ENCODE results near the gene CR1L. TPM values are rescaled to one million over a fixed set of nuclear protein-coding genes. Genes with fewer than 3 reads are reported as not detected.

The CR1L gene
- polyA plus RNA-seq, 1 donor, result 0.45 TPM

GRCh38 chr1:207646171-207646570, 1.2 kb downstream of the CR1L start:
- peaks cover 16% of the 10 kb centered on the region for H3K4me1 ChIP-seq (ENCODE audit: control insufficient read depth, insufficient read depth, low read length)
- H3K36me3 ChIP-seq (ENCODE audit: control insufficient read depth, insufficient read depth, low read length), result no peaks in the 10 kb centered on the region

GRCh38 chr1:207646944-207647579, 2.1 kb downstream of the CR1L start:
- no peak overlapping the region for H3K4me3 ChIP-seq (ENCODE audit: low read length)
- no peaks in the 10 kb centered on the region for H3K36me3 ChIP-seq (ENCODE audit: control insufficient read depth, insufficient read depth, low read length)
- peaks cover 12% of the 10 kb centered on the region for H3K27me3 ChIP-seq (ENCODE audit: control insufficient read depth, insufficient read depth, low read length)
- H3K9me3 ChIP-seq (ENCODE audit: control insufficient read depth, low read depth, low read length), result no peaks in the 10 kb centered on the region
- H3K4me1 ChIP-seq (ENCODE audit: control insufficient read depth, insufficient read depth, low read length), result peaks cover 16% of the 10 kb centered on the region
- no peak for DNase-seq
- no peak overlapping the region for H3K27ac ChIP-seq (ENCODE audit: low read length)
- 17% methylated on average over 1 of the region's 4 CpGs for WGBS (ENCODE audit: insufficient coverage, low lambda C conversion rate)

More at GRCh38 chr1:207646171-207646570, 1.2 kb downstream of the CR1L start:
- no peak overlapping the region for H3K27ac ChIP-seq (ENCODE audit: low read length)
- no peak overlapping the region for H3K4me3 ChIP-seq (ENCODE audit: low read length)
- H3K9me3 ChIP-seq (ENCODE audit: control insufficient read depth, low read depth, low read length), result no peaks in the 10 kb centered on the region
- H3K27me3 ChIP-seq (ENCODE audit: control insufficient read depth, insufficient read depth, low read length), result peaks cover 12% of the 10 kb centered on the region
- DNase-seq, result no peak

GRCh38 chr1:207647671-207648333, 2.9 kb downstream of the CR1L start:
- H3K27ac ChIP-seq (ENCODE audit: low read length), result no peak overlapping the region
- no peak for DNase-seq
- peaks cover 12% of the 10 kb centered on the region for H3K27me3 ChIP-seq (ENCODE audit: control insufficient read depth, insufficient read depth, low read length)

GRCh38 chr1:207648334-207649209, 3.6 kb downstream of the CR1L start:
- peak; percentile 23 to 69 for DNase-seq
- peaks cover 12% of the 10 kb centered on the region for H3K27me3 ChIP-seq (ENCODE audit: control insufficient read depth, insufficient read depth, low read length)
- no CpG with 5 or more reads among the region's 5 CpGs for WGBS (ENCODE audit: insufficient coverage, low lambda C conversion rate)
- peak overlapping the region; percentile 10 for H3K27ac ChIP-seq (ENCODE audit: low read length)
- no peaks in the 10 kb centered on the region for H3K9me3 ChIP-seq (ENCODE audit: control insufficient read depth, low read depth, low read length)
- H3K4me1 ChIP-seq (ENCODE audit: control insufficient read depth, insufficient read depth, low read length), result peaks cover 16% of the 10 kb centered on the region
- no peaks in the 10 kb centered on the region for H3K36me3 ChIP-seq (ENCODE audit: control insufficient read depth, insufficient read depth, low read length)
- H3K4me3 ChIP-seq (ENCODE audit: low read length), result no peak overlapping the region

More at GRCh38 chr1:207647671-207648333, 2.9 kb downstream of the CR1L start:
- Histone ChIP-seq H3K9me3 (ENCODE audit: control insufficient read depth, low read depth, low read length) (no peaks in the 10 kb centered on the region), H3K4me1 (ENCODE audit: control insufficient read depth, insufficient read depth, low read length) (peaks cover 16% of the 10 kb centered on the region), H3K36me3 (ENCODE audit: control insufficient read depth, insufficient read depth, low read length) (no peaks in the 10 kb centered on the region), H3K4me3 (ENCODE audit: low read length) (no peak overlapping the region)
- WGBS (ENCODE audit: insufficient coverage, low lambda C conversion rate), result no CpG with 5 or more reads among the region's 4 CpGs

GRCh38 chr1:207649210-207649753, 4.3 kb downstream of the CR1L start:
- Histone ChIP-seq H3K9me3 (ENCODE audit: control insufficient read depth, low read depth, low read length) (no peaks in the 10 kb centered on the region), H3K27me3 (ENCODE audit: control insufficient read depth, insufficient read depth, low read length) (peaks cover 12% of the 10 kb centered on the region), H3K4me1 (ENCODE audit: control insufficient read depth, insufficient read depth, low read length) (peaks cover 14% of the 10 kb centered on the region), H3K36me3 (ENCODE audit: control insufficient read depth, insufficient read depth, low read length) (no peaks in the 10 kb centered on the region), H3K4me3 (ENCODE audit: low read length) (no peak overlapping the region), H3K27ac (ENCODE audit: low read length) (peak overlapping the region; percentile 10)
- 7% methylated on average over 2 of the region's 5 CpGs for WGBS (ENCODE audit: insufficient coverage, low lambda C conversion rate)
- DNase-seq, result peak in 1 of 2 donors; percentile 60

GRCh38 chr1:207649865-207650580, 5.1 kb downstream of the CR1L start:
- WGBS (ENCODE audit: insufficient coverage, low lambda C conversion rate), result 60% methylated on average over 3 of the region's 4 CpGs
- no peak overlapping the region for H3K27ac ChIP-seq (ENCODE audit: low read length)
- peaks cover 9% of the 10 kb centered on the region for H3K27me3 ChIP-seq (ENCODE audit: control insufficient read depth, insufficient read depth, low read length)
- no peak overlapping the region for H3K4me3 ChIP-seq (ENCODE audit: low read length)
- peaks cover 11% of the 10 kb centered on the region for H3K4me1 ChIP-seq (ENCODE audit: control insufficient read depth, insufficient read depth, low read length)
- no peaks in the 10 kb centered on the region for H3K36me3 ChIP-seq (ENCODE audit: control insufficient read depth, insufficient read depth, low read length)
- no peaks in the 10 kb centered on the region for H3K9me3 ChIP-seq (ENCODE audit: control insufficient read depth, low read depth, low read length)
- DNase-seq, result no peak

- no peaks in the 10 kb centered on the region for H3K9me3 ChIP-seq (ENCODE audit: control insufficient read depth, low read depth, low read length)
- no peak overlapping the region for H3K4me3 ChIP-seq (ENCODE audit: low read length)
- 100% methylated on average over 1 of the region's 1 CpG for WGBS (ENCODE audit: insufficient coverage, low lambda C conversion rate)
Measured at GRCh38 chr1:207651583-207651982, 6.7 kb downstream of the CR1L start.

GRCh38 chr1:207654320-207654719, 9.4 kb downstream of the CR1L start:
- Histone ChIP-seq H3K4me1 (ENCODE audit: control insufficient read depth, insufficient read depth, low read length) (peaks cover 4% of the 10 kb centered on the region), H3K4me3 (ENCODE audit: low read length) (no peak overlapping the region), H3K27me3 (ENCODE audit: control insufficient read depth, insufficient read depth, low read length) (no peaks in the 10 kb centered on the region), H3K9me3 (ENCODE audit: control insufficient read depth, low read depth, low read length) (no peaks in the 10 kb centered on the region), H3K27ac (ENCODE audit: low read length) (no peak overlapping the region), H3K36me3 (ENCODE audit: control insufficient read depth, insufficient read depth, low read length) (no peaks in the 10 kb centered on the region)
- DNase-seq, result no peak
- WGBS (ENCODE audit: insufficient coverage, low lambda C conversion rate), result no CpG with 5 or more reads among the region's 2 CpGs

More at GRCh38 chr1:207651583-207651982, 6.7 kb downstream of the CR1L start:
- Histone ChIP-seq H3K4me1 (ENCODE audit: control insufficient read depth, insufficient read depth, low read length) (peaks cover 11% of the 10 kb centered on the region), H3K36me3 (ENCODE audit: control insufficient read depth, insufficient read depth, low read length) (no peaks in the 10 kb centered on the region), H3K27ac (ENCODE audit: low read length) (no peak overlapping the region), H3K27me3 (ENCODE audit: control insufficient read depth, insufficient read depth, low read length) (no peaks in the 10 kb centered on the region)
- DNase-seq, result no peak

- no peaks in the 10 kb centered on the region for H3K4me1 ChIP-seq (ENCODE audit: control insufficient read depth, insufficient read depth, low read length)
- H3K4me3 ChIP-seq (ENCODE audit: low read length), result no peak overlapping the region
- no peaks in the 10 kb centered on the region for H3K27me3 ChIP-seq (ENCODE audit: control insufficient read depth, insufficient read depth, low read length)
- no peaks in the 10 kb centered on the region for H3K36me3 ChIP-seq (ENCODE audit: control insufficient read depth, insufficient read depth, low read length)
- no CpG with 5 or more reads among the region's 7 CpGs for WGBS (ENCODE audit: insufficient coverage, low lambda C conversion rate)
- H3K9me3 ChIP-seq (ENCODE audit: control insufficient read depth, low read depth, low read length), result no peaks in the 10 kb centered on the region
- H3K27ac ChIP-seq (ENCODE audit: low read length), result no peak overlapping the region
- DNase-seq, result no peak
Measured at GRCh38 chr1:207658408-207658807, 13.5 kb downstream of the CR1L start.
